Activated T-cell treated with anti-CD3 and anti-CD28 coated beads for 4 hours (primary cell): ENCODE results near the gene GTF2IRD1.

Source experiments
- DNase-seq: peaks from one replicate; pipeline ENCODE4 v3.0.0-alpha.2; 2020

GTF2IRD1 gene

DNA sequence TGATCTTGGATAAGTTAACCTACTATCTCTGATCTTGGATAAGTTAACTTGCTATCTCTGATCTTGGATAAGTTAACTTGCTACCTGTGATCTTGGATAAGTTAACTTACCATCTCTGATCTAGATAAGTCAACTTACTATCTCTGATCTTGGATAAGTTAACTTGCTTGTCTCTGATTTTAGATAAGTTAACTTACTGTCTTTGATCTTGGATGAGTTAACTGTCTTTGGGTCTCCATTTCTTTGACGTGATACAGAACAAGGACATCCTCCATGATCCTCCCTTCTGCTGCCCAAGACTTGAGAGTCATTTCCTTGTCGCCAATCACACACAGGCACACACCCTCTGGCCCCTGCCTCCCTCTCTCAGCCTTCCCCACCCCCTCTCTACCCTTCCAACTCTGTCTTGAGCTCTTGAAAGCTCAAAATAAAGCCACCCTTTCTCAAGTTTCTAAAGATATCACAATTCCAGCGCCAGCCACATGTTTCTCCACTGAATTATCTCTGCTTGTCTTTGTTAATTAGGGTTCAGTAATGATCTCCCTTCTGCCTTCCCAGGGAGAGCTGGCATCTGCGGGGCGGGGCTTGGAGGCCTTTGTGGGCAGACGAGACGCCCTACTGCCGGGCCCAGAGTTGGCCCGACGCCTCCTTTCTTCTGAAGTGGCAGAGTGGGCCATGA, 118.7 kb downstream of the GTF2IRD1 start:
- no peak for DNase-seq

DNA sequence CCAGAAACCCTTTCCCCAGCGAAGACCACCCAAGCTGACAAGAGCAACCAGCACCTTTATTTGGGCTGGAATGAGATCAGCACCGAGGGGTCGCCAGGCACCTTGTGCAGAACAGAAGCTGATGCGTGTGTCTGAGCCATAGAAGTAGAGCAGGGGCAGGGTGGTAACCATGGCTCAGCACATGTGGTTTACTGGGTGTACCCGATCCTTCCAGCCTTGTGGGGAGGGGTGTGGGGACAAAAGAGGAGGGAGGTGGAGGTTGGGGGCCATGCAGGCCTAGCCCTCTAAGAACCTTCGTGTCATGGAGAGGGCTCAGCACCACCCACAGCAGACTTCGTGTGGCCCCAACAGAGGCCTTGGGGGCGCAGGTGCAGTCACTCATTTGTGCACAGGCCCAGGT, 119.8 kb downstream of the GTF2IRD1 start:
- no peak for DNase-seq

DNA sequence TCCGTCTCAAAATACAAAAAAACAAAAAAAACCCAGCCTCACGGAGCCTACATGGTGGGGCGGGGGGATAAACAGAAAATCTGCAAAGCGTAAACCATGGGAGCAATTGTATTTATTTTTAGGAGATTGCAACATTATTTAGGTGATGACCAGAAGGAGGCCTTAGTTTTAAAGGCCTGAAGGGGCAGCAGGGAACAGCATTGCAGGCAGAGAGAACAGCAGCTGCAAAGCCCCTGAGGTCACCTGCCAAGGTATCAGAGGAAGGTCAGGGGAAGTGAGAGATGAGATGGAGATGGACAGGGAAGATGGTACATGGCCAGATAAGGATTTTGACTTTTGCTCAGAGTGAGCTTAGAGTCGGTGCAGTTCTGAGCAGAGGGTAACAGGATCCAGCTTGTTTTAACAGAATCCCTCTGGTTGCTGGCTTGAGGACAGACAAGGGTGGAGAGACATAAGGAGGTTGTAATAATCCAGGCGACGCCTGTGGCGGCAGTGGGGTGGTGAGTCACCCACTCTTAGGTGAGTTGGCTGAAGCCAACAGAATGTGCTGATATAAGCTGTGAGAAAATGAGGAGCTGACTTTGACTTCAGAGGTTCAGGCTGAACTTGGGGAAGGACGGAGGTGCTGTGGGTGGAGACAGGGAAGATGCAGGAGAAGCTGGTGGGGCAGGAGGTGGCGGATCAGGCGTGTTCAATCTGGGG, 121.5 kb downstream of the GTF2IRD1 start:
- no peak for DNase-seq

GRCh38 chr7:74575811-74576210, 122.1 kb downstream of the GTF2IRD1 start:
- DNase-seq: no peak

DNA sequence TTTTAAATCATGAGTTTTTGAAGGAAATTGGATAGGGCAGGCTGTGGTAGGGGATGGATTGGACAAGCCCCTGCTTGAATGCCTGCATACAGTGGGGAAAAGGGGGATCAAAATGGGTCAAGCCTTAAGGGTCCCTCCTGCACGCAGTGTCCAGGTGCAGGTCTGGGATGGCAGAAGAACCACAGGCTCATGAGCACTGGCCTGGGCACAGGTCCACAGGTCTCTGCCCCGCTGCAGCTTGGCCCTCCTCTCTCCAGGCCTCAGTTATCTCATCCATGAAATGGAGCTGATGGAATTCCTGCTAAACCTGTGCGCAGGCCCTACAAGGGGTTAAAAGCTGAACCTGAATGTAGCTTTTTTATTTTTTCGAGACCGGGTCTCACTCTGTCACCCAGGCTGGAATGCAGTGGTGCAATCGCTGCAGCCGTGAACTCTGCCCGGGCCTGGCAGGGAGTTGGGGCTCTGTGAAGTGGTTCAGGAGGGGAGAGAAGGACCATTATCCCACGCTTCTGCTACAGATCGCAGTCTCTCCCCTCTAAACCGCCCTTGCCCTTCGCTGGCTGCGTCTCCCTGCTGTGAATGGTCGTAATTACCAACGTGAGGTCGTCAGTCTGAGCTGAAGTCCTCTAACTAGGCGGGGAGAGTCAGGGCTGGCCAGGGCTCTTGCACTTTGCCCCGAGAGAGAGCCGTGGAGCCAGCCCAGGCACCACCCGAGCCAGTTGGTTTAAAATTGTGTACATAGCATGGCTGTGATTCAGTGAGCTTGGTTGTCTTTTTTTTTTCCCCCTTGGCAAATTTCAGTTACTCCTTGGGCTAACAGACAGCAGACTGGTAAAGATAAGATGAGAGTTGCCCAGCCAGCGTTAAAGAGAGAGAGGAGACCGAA, 126.3 kb downstream of the GTF2IRD1 start:
- DNase-seq: no peak

GRCh38 chr7:74581916-74582440, 128.3 kb downstream of the GTF2IRD1 start:
- no peak for DNase-seq

- no peak for DNase-seq
Observed at GRCh38 chr7:74582447-74583039, 128.8 kb downstream of the GTF2IRD1 start.

DNA sequence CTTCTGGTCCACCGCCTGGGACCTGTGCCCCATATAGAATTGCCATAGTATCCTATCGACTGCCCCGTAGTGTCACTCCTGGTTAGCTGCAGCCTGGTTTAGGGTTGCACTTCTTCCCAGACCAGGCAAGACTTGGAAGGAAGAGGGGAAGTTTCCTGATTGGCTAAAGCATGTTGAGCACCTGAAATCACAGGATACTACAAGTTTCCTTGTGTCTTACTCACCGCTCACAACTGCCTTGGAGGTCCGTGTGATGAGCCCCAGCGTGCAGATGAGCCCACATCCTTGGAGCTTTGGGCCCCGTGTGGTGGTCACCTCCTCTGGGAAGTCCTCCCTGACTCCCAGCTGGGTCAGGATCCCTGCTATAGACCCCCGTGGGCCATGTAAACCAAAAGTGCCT, 129.9 kb downstream of the GTF2IRD1 start:
- no peak for DNase-seq

DNA sequence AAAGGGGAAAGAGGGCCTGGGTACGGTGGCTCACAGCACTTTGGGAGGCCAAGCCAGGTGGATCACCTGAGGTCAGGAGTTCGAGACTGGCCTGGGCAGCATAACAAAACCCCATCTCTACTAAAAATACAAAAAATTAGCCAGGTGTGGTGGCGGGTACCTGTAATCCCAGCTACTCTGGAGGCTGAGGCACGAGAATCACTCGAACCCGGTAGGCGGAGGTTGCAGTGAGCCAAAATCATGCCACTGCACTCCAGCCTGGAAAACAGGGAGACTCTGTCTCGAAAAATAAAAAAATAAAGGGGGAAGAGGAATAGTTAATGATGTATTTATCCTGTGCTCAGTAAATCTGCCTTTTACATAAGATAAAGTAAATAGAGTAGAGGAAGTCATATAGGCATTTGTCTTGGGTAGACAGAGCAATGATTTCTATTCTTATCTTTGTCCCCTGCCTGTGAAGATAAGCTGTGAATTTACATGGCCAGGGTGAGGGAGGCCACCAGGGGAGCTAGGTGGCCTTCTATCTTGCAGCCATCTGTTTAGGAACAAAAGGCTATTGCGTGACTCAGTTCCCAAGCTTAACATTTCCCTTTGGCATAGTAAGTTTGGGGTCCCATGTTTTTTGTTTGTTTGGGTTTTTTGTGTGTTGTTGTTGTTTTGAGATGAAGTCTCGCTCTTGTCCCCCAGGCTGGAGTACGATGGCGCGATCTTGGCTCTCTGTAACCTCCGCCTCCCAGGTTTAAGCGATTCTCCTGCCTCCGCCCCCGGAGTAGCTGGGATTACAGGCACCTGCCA, 130.7 kb downstream of the GTF2IRD1 start:
- no peak for DNase-seq

GRCh38 chr7:74585844-74586243, 132.1 kb downstream of the GTF2IRD1 start:
- DNase-seq: no peak

GRCh38 chr7:74586258-74587175, 132.8 kb downstream of the GTF2IRD1 start:
- DNase-seq: no peak

- no peak for DNase-seq
Observed at GRCh38 chr7:74587435-74588126, 133.9 kb downstream of the GTF2IRD1 start.

DNA sequence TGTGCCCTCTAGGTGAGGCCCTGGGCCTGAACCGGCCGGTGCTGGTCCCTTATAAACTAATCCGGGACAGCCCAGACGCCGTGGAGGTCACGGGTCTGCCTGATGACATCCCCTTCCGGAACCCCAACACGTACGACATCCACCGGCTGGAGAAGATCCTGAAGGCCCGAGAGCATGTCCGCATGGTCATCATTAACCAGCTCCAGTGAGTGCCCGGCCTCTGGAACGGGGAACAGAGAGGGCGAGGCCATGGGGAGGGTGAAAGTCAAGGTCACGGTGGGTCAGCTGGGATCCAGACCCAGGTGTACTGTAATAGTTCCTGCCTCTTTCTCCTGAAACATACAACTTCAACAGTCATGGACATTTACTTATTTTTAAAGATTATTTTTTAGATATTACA, 137.1 kb downstream of the GTF2IRD1 start:
- DNase-seq: no peak

GRCh38 chr7:74598558-74598957, 144.9 kb downstream of the GTF2IRD1 start:
- no peak for DNase-seq

GRCh38 chr7:74599244-74599643, 145.5 kb downstream of the GTF2IRD1 start:
- no peak for DNase-seq

DNA sequence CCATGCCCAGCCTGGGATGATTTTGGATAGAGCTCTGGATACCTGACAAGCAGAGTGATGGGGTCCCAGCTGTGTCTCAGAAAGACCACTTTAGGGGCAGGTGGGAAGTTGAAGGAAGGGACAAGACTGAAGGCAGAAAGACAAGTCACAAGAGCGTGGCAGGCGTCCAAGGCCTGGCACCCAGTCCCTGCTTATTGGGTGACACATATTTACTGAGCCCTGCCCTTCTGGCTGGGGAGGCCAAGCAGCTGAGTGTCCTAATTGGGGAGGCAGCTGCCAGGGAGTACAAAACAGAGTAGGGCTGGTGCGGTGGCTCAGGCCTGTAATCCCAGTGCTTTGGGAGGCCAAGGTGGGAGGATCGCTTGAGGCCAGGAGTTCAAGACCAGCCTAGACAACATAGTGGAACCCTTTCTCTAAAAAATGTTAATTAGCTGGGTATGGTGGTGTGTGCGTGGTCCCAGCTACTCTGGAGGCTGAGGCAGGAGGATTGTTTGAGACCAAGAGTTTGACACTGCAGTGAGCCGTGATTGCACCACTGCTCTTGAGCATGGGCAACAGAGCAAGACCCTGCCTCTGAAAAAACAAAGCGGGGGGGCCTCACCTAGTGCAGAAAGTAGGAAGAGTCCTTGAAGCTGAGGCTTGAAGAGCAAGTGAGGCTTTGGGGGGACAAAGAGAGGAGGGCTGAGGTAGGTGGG, 150.8 kb downstream of the GTF2IRD1 start:
- no peak for DNase-seq

GRCh38 chr7:74606101-74606908, 152.6 kb downstream of the GTF2IRD1 start:
- peak; percentile 19 for DNase-seq

GRCh38 chr7:74606909-74607510, 153.3 kb downstream of the GTF2IRD1 start:
- DNase-seq: no peak
